GM12878 (cell line): ENCODE results near the gene SPOP. TPM values are rescaled to one million over a fixed set of nuclear protein-coding genes. Genes with fewer than 3 reads are reported as not detected.

Source experiments
- ATAC-seq: fragments of 200-7000 bp; cut with Tn5 transposase; 3 replicates; pipeline ENCODE4 v1.9.1; 2020; ENCODE audit warnings: mild to moderate bottlenecking, moderate library complexity
- BruUV-seq: library from RNA; stranded (reverse); fragments of 400-500 nt; replicated peaks from 2 replicates; lab custom pipeline; 2021; lab: Mats Ljungman, UMichigan
- CTCF ChIA-PET: fragments of 300-600 bp; sonication (Branson Sonifier 250); formaldehyde crosslinking; extraction: SDS; loops from one replicate; lab custom pipeline; 2021; ENCODE audit warnings: inconsistent platforms; lab: Yijun Ruan, JAX
- POLR2A ChIA-PET: fragments of 350-600 bp; formaldehyde crosslinking; extraction: SDS; loops from one replicate; lab custom pipeline; 2021; ENCODE audit warnings: inconsistent platforms; lab: Charles Lee
- RAD21 ChIA-PET: fragments of 300-600 bp; sonication (Branson Sonifier 250); formaldehyde crosslinking; loops from one replicate; lab custom pipeline; 2023; ENCODE audit warnings: antibody characterized with exemption; ENCODE audit not compliant: unreplicated experiment; lab: Charles Lee
- SMC1A ChIA-PET: fragments of 300-600 bp; sonication (Branson Sonifier 250); formaldehyde crosslinking; loops from one replicate; lab custom pipeline; 2023; ENCODE audit not compliant: unreplicated experiment, uncharacterized antibody; lab: Charles Lee
- DNase-seq: peaks from one replicate; pipeline ENCODE4 v3.0.0-alpha.2; 2011; ENCODE audit warnings: low read depth, low spot score
- FAIRE-seq: peaks from 3 replicates; lab custom pipeline; 2011; peaks lifted over from hg19 to GRCh38; lab: Jason Lieb, UNC
- H2AFZ ChIP-seq: 2 replicates; pipeline ENCODE4 v1.6.0; 2011; ENCODE audit warnings: low read depth, low read length, control low read depth; ENCODE audit not compliant: control insufficient read depth
- H3K27ac ChIP-seq: 2 replicates; pipeline ENCODE4 v1.5.1; 2011; ENCODE audit warnings: control low read depth; ENCODE audit not compliant: control insufficient read depth, insufficient read depth
- H3K27me3 ChIP-seq, 2 experiments: replicated peaks in 1 of 2; 2 replicates each; pipeline versions ENCODE4 v1.6.0 to v1.6.1; 2011; ENCODE audit warnings: low read length in 1 of 2; ENCODE audit not compliant: control insufficient read depth in 2 of 2, insufficient read depth in 2 of 2
- H3K36me3 ChIP-seq, 2 experiments: 2 replicates each; pipeline ENCODE4 v1.5.1; 2011; ENCODE audit warnings: low read length in 1 of 2; ENCODE audit not compliant: control insufficient read depth in 2 of 2, insufficient read depth in 2 of 2
- H3K4me1 ChIP-seq: 2 replicates; pipeline ENCODE4 v1.6.1; 2011; ENCODE audit warnings: mild to moderate bottlenecking, low read length, moderate library complexity, mixed read lengths; ENCODE audit not compliant: control insufficient read depth, insufficient read depth
- H3K4me2 ChIP-seq: 2 replicates; pipeline ENCODE4 v1.6.0; 2011; ENCODE audit warnings: control low read depth; ENCODE audit not compliant: control insufficient read depth, insufficient read depth
- H3K4me3 ChIP-seq: fragments of 200-600 bp; sonication (generic); 2 replicates; pipeline ENCODE4 v1.5.1; 2016
- H3K79me2 ChIP-seq: 2 replicates; pipeline ENCODE4 v1.6.0; 2011; ENCODE audit warnings: low read length; ENCODE audit not compliant: control insufficient read depth, insufficient read depth
- H3K9ac ChIP-seq: 2 replicates; pipeline ENCODE4 v1.8.0; 2011; ENCODE audit warnings: low read length, control low read depth, mixed read lengths; ENCODE audit not compliant: control insufficient read depth, insufficient read depth
- H3K9me3 ChIP-seq: replicated peaks from 3 replicates; pipeline ENCODE4 v1.5.1; 2011; ENCODE audit warnings: mild to moderate bottlenecking, low read length; ENCODE audit not compliant: control insufficient read depth, insufficient read depth
- H4K20me1 ChIP-seq: 2 replicates; pipeline ENCODE4 v1.6.0; 2011; ENCODE audit not compliant: control insufficient read depth, insufficient read depth
- CBFB ChIP-seq: IDR thresholded peaks from 2 replicates; pipeline ENCODE4 v1.6.1; 2016; ENCODE audit warnings: antibody characterized with exemption, low read depth
- CREB1 ChIP-seq: IDR thresholded peaks from 2 replicates; pipeline ENCODE4 v1.6.1; 2012; ENCODE audit warnings: low read depth, mild to moderate bottlenecking, inconsistent platforms
- DPF2 ChIP-seq: fragments of 450-650 bp; IDR thresholded peaks from 2 replicates; pipeline ENCODE4 v1.6.1; 2017; ENCODE audit warnings: mild to moderate bottlenecking
- JUNB ChIP-seq: IDR thresholded peaks from 2 replicates; pipeline ENCODE4 v1.6.1; 2016; ENCODE audit warnings: antibody characterized with exemption, mild to moderate bottlenecking
- JUND ChIP-seq: IDR thresholded peaks from 2 replicates; pipeline ENCODE4 v1.6.1; 2012; ENCODE audit warnings: low read depth, mild to moderate bottlenecking, low read length, improper control_type of control experiment, moderate library complexity
- KLF5 ChIP-seq: fragments of 450-650 bp; IDR thresholded peaks from 2 replicates; pipeline ENCODE4 v1.6.1; 2014; ENCODE audit warnings: mild to moderate bottlenecking; ENCODE audit not compliant: partially characterized antibody
- PML ChIP-seq: IDR thresholded peaks from 2 replicates; pipeline ENCODE4 v1.6.1; 2012; ENCODE audit warnings: low read length, inconsistent platforms
- RBBP5 ChIP-seq: fragments of 200-600 bp; sonication (generic); conservative IDR thresholded peaks from 2 replicates; pipeline ENCODE4 v1.6.1; 2016
- SIX5 ChIP-seq: IDR thresholded peaks from 2 replicates; pipeline ENCODE4 v1.6.1; 2011; ENCODE audit warnings: mild to moderate bottlenecking, low read depth, low read length, moderate library complexity; ENCODE audit not compliant: severe bottlenecking
- SP1 ChIP-seq: IDR thresholded peaks from one replicate; pipeline ENCODE4 v1.6.1; 2011; ENCODE audit warnings: low read depth, low read length
- ZNF384 ChIP-seq: IDR thresholded peaks from 2 replicates; pipeline ENCODE4 v1.6.1; 2012; ENCODE audit warnings: low read depth, mild to moderate bottlenecking, low read length, improper control_type of control experiment, borderline replicate concordance
- WGBS: methylation state at CpG from one replicate; pipeline ENCODE4 v1.1.6; 2016; ENCODE audit warnings: low lambda C conversion rate; ENCODE audit not compliant: insufficient replicate concordance, insufficient coverage; ENCODE audit errors: missing lambda C conversion rate; 5-methylcytosine and 5-hydroxymethylcytosine counted together
- in situ Hi-C: fragments of 300-500 bp; cut with MboI; formaldehyde crosslinking; loops from 9 replicates; pipeline ENCODE4 v1.14.3; 2018; ENCODE audit warnings: mixed read lengths
- intact Hi-C: fragments of 100-400 bp; cut with micrococcal nuclease; formaldehyde crosslinking; loops from one replicate; pipeline ENCODE4 v1.14.2; 2022; ENCODE audit not compliant: unreplicated experiment
- polyA plus RNA-seq, 11 experiments: library from polyadenylated mRNA; depleted of rRNA in 4 of 11; unstranded in 6 of 11; stranded (reverse) in 5 of 11; fragments of >200 nt; fragmentation: Nextera tagmentation in 4 of 11; fragmentation: Illumina TruSeq in 1 of 11; extraction: Ambion mirVana in 4 of 11; extraction: Trizol in 1 of 11; gene quantifications; 1 replicate in 1 of 11; 2 replicates in 10 of 11; pipeline versions ENCODE4 v1.2.1 to v1.2.3, GENCODE V29; 2011 to 2016; ENCODE audit warnings: inconsistent platforms in 2 of 11, missing spikeins in 2 of 11, low read depth in 1 of 11
- total RNA-seq, 4 experiments: library from RNA; depleted of rRNA in 3 of 4; stranded (reverse); fragments of >200 nt in 3 of 4; fragmentation: Illumina TruSeq in 1 of 4; extraction: Trizol in 1 of 4; gene quantifications; 2 replicates each; pipeline versions ENCODE4 v1.2.1 to v1.2.3, GENCODE V29; 2013 to 2021
- TF ChIP-seq, protein P1 (sequence below): fragments of 450-650 bp; IDR thresholded peaks from 2 replicates; pipeline ENCODE4 v1.6.1; 2017; ENCODE audit warnings: borderline replicate concordance
- TF ChIP-seq, protein P2 (sequence below): IDR thresholded peaks from 2 replicates; pipeline ENCODE4 v1.6.1; 2012; ENCODE audit warnings: mild to moderate bottlenecking, low read depth, low read length
- TF ChIP-seq, protein P3 (sequence below): fragments of 450-650 bp; IDR thresholded peaks from 2 replicates; pipeline ENCODE4 v1.6.1; 2017; ENCODE audit warnings: mild to moderate bottlenecking, moderate library complexity
- TF ChIP-seq, protein P4 (sequence below): IDR thresholded peaks from 2 replicates; pipeline ENCODE4 v1.6.1; 2012; ENCODE audit warnings: low read depth, low read length, improper control_type of control experiment

The SPOP gene
- total and polyA plus RNA-seq, 10 of the 15 experiments (the other 5 are each of a cell fraction or from before 2014, with no cell fraction given), result 35.1 to 80.4 (median 44.7) TPM

DNA sequence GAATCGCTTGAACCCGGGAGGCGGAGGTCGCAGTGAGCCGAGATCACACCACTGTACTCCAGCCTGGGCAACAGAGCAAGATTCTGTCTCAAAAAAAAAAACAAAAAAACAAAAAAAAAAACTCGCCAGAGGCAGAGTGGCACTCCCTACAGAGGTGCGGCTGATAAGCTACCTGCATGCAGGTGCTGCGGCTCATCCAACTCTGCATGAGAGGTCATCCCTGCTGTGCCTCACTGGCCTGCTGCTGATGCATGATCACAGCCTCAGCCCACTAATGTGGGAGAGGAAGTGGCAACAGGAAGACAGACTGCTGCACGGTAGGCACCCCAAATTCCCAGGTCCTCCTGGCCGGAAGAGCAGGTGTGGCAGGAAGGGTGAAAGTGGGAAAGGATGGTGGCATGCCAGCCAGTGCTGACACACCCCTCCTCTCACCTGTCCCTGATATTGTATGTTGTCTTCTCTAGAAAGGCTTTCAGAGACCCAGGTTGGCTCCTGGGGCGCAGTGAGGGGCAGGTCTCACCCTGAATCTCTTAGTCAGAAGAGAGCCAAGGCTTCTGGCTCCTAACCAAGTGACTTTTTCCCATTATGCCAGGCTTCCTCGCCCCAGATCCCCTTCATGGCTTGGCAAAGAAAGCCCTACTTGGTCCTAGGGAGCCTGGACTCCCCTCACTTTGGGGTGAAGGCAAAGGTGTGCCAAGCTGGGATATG is 90.4 kb downstream of the SPOP start:
- no peak for FAIRE-seq
- RAD21 ChIA-PET, result interaction anchor here (1.5 kb wide), 1 partner anchor 106 kb away, joined by 3 read pairs; no protein-coding TSS in a partner anchor
- no peak for TF ChIP-seq CREB1
- TF ChIP-seq, protein P1, sequence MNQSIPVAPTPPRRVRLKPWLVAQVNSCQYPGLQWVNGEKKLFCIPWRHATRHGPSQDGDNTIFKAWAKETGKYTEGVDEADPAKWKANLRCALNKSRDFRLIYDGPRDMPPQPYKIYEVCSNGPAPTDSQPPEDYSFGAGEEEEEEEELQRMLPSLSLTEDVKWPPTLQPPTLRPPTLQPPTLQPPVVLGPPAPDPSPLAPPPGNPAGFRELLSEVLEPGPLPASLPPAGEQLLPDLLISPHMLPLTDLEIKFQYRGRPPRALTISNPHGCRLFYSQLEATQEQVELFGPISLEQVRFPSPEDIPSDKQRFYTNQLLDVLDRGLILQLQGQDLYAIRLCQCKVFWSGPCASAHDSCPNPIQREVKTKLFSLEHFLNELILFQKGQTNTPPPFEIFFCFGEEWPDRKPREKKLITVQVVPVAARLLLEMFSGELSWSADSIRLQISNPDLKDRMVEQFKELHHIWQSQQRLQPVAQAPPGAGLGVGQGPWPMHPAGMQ, result no peak
- no peak for TF ChIP-seq JUNB
- no peak for TF ChIP-seq SIX5
- TF ChIP-seq, protein P2, sequence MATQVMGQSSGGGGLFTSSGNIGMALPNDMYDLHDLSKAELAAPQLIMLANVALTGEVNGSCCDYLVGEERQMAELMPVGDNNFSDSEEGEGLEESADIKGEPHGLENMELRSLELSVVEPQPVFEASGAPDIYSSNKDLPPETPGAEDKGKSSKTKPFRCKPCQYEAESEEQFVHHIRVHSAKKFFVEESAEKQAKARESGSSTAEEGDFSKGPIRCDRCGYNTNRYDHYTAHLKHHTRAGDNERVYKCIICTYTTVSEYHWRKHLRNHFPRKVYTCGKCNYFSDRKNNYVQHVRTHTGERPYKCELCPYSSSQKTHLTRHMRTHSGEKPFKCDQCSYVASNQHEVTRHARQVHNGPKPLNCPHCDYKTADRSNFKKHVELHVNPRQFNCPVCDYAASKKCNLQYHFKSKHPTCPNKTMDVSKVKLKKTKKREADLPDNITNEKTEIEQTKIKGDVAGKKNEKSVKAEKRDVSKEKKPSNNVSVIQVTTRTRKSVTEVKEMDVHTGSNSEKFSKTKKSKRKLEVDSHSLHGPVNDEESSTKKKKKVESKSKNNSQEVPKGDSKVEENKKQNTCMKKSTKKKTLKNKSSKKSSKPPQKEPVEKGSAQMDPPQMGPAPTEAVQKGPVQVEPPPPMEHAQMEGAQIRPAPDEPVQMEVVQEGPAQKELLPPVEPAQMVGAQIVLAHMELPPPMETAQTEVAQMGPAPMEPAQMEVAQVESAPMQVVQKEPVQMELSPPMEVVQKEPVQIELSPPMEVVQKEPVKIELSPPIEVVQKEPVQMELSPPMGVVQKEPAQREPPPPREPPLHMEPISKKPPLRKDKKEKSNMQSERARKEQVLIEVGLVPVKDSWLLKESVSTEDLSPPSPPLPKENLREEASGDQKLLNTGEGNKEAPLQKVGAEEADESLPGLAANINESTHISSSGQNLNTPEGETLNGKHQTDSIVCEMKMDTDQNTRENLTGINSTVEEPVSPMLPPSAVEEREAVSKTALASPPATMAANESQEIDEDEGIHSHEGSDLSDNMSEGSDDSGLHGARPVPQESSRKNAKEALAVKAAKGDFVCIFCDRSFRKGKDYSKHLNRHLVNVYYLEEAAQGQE, result no peak
- TF ChIP-seq DPF2, result no peak
- TF ChIP-seq SP1, result no peak
- TF ChIP-seq, protein P3, sequence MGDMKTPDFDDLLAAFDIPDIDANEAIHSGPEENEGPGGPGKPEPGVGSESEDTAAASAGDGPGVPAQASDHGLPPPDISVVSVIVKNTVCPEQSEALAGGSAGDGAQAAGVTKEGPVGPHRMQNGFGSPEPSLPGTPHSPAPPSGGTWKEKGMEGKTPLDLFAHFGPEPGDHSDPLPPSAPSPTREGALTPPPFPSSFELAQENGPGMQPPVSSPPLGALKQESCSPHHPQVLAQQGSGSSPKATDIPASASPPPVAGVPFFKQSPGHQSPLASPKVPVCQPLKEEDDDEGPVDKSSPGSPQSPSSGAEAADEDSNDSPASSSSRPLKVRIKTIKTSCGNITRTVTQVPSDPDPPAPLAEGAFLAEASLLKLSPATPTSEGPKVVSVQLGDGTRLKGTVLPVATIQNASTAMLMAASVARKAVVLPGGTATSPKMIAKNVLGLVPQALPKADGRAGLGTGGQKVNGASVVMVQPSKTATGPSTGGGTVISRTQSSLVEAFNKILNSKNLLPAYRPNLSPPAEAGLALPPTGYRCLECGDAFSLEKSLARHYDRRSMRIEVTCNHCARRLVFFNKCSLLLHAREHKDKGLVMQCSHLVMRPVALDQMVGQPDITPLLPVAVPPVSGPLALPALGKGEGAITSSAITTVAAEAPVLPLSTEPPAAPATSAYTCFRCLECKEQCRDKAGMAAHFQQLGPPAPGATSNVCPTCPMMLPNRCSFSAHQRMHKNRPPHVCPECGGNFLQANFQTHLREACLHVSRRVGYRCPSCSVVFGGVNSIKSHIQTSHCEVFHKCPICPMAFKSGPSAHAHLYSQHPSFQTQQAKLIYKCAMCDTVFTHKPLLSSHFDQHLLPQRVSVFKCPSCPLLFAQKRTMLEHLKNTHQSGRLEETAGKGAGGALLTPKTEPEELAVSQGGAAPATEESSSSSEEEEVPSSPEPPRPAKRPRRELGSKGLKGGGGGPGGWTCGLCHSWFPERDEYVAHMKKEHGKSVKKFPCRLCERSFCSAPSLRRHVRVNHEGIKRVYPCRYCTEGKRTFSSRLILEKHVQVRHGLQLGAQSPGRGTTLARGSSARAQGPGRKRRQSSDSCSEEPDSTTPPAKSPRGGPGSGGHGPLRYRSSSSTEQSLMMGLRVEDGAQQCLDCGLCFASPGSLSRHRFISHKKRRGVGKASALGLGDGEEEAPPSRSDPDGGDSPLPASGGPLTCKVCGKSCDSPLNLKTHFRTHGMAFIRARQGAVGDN, result no peak
- no peak for TF ChIP-seq RBBP5
- no peak for TF ChIP-seq PML
- TF ChIP-seq JUND, result no peak
- no peak for TF ChIP-seq KLF5
- no peak for TF ChIP-seq CBFB
- TF ChIP-seq ZNF384, result no peak
- TF ChIP-seq, protein P4, sequence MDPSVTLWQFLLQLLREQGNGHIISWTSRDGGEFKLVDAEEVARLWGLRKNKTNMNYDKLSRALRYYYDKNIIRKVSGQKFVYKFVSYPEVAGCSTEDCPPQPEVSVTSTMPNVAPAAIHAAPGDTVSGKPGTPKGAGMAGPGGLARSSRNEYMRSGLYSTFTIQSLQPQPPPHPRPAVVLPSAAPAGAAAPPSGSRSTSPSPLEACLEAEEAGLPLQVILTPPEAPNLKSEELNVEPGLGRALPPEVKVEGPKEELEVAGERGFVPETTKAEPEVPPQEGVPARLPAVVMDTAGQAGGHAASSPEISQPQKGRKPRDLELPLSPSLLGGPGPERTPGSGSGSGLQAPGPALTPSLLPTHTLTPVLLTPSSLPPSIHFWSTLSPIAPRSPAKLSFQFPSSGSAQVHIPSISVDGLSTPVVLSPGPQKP, result no peak

More for the DNA sequence above, 90.4 kb downstream of the SPOP start:
- BruUV-seq, result no TSS peak
- SMC1A ChIA-PET, result no interaction called here
- 80% methylated on average over 12 of the region's 12 CpGs for WGBS
- Histone ChIP-seq H3K4me3 (no peak overlapping the region), H3K36me3 (no peaks in the 10 kb centered on the region), H3K79me2 (no peaks in the 10 kb centered on the region), H3K27ac (no peak overlapping the region), H2AFZ (no peak overlapping the region), H4K20me1 (no peaks in the 10 kb centered on the region), H3K4me2 (no peak overlapping the region), H3K9ac (no peak overlapping the region), H3K4me1 (no peaks in the 10 kb centered on the region), H3K9me3 (no peaks in the 10 kb centered on the region), H3K27me3 (no peaks in the 10 kb centered on the region)
- POLR2A ChIA-PET, result no interaction called here
- ATAC-seq (no peak), DNase-seq (no peak)
- CTCF ChIA-PET, result interaction anchor here (1.1 kb wide), 1 partner anchor 32 kb away, joined by 3 read pairs; no protein-coding TSS in a partner anchor
- intact Hi-C loops, result no loop called here
- in situ Hi-C loops, result no loop called here
